CD4-positive, CD25-positive, alpha-beta regulatory T cell (primary cell): Measurements from ENCODE around the gene ELOF1. TPM values are rescaled to one million over a fixed set of nuclear protein-coding genes. Genes with fewer than 3 reads are reported as not detected.
A peak's percentile ranks its signal among the peaks of the same experiment; 100 is the strongest.
"Not testable (repeated sequence)": the region's sequence is repeated elsewhere in the genome, so short reads cannot be mapped to it uniquely, and the experiment has no call there.

Source experiments
- ATAC-seq, 2 donors: fragments of 150-1000 bp; cut with Tn5 transposase; one replicate each; pipeline ENCODE4 v1.10.0; 2021; ENCODE audit warnings: low read depth in 2 of 2, moderate number of reproducible peaks in 2 of 2, moderate library complexity in 1 of 2
- DNase-seq, 3 donors: peaks; one replicate each; pipeline versions ENCODE4 v3.0.0 to v3.0.0-alpha.2; 2012 to 2022; ENCODE audit warnings: mixed read lengths in 1 of 3
- H3K27ac ChIP-seq: one replicate; pipeline ENCODE4 v1.7.0; 2013; ENCODE audit warnings: mild to moderate bottlenecking, low read length; ENCODE audit not compliant: insufficient read depth, poor library complexity, severe bottlenecking
- H3K27me3 ChIP-seq: one replicate; pipeline ENCODE4 v1.7.0; 2013; ENCODE audit warnings: low read length; ENCODE audit not compliant: control insufficient read depth, insufficient read depth
- H3K36me3 ChIP-seq: one replicate; pipeline ENCODE4 v1.7.0; 2013; ENCODE audit warnings: mild to moderate bottlenecking, low read length, moderate library complexity; ENCODE audit not compliant: control insufficient read depth, insufficient read depth
- H3K4me1 ChIP-seq: 2 replicates; pipeline ENCODE4 v1.7.0; 2013; ENCODE audit warnings: mild to moderate bottlenecking, low read length; ENCODE audit not compliant: insufficient read depth, control insufficient read depth, poor library complexity, severe bottlenecking
- H3K4me3 ChIP-seq: one replicate; pipeline ENCODE4 v1.7.0; 2013; ENCODE audit warnings: low read depth, mild to moderate bottlenecking, low read length, moderate library complexity
- H3K9me3 ChIP-seq, 2 experiments: 1 replicate in 1 of 2; 2 replicates in 1 of 2; pipeline ENCODE4 v1.7.0; 2013; ENCODE audit warnings: low read length in 2 of 2, mild to moderate bottlenecking in 1 of 2, moderate library complexity in 1 of 2; ENCODE audit not compliant: control insufficient read depth in 2 of 2
- H3K27ac Mint-ChIP-seq, 3 donors: one replicate each; pipeline ENCODE4 v1.8.0; 2020 to 2022; ENCODE audit warnings: mild to moderate bottlenecking in 3 of 3, mixed read lengths in 3 of 3, moderate library complexity in 2 of 3
- H3K27me3 Mint-ChIP-seq: one replicate; pipeline ENCODE4 v1.8.0; 2022; ENCODE audit warnings: mild to moderate bottlenecking, mixed read lengths
- H3K36me3 Mint-ChIP-seq: one replicate; pipeline ENCODE4 v1.8.0; 2020; ENCODE audit warnings: mixed read lengths
- H3K4me1 Mint-ChIP-seq, 4 donors: one replicate each; pipeline ENCODE4 v1.8.0; 2020 to 2022; ENCODE audit warnings: mixed read lengths in 4 of 4, mild to moderate bottlenecking in 1 of 4
- H3K4me3 Mint-ChIP-seq, 4 donors: one replicate each; pipeline ENCODE4 v1.8.0; 2020 to 2022; ENCODE audit warnings: mild to moderate bottlenecking in 4 of 4, mixed read lengths in 4 of 4, moderate library complexity in 3 of 4
- H3K9me3 Mint-ChIP-seq, 7 donors: one replicate each; pipeline ENCODE4 v1.8.0; 2020 to 2022; ENCODE audit warnings: mixed read lengths in 7 of 7, mild to moderate bottlenecking in 3 of 7, moderate library complexity in 2 of 7
- polyA plus RNA-seq, 4 donors: library from polyadenylated mRNA; unstranded; fragments of 300-500 nt; fragmentation: Illumina TruSeq; gene quantifications; one replicate each; pipeline ENCODE4 v1.2.3, GENCODE V29; 2021
- total RNA-seq: library from RNA; stranded (reverse); gene quantifications from one replicate; pipeline ENCODE4 v1.2.3, GENCODE V29; 2022

The ELOF1 gene
- total RNA-seq (48.9 TPM), polyA plus RNA-seq (100 to 1,000 TPM; 105 to 113 (median 108) TPM)

DNA sequence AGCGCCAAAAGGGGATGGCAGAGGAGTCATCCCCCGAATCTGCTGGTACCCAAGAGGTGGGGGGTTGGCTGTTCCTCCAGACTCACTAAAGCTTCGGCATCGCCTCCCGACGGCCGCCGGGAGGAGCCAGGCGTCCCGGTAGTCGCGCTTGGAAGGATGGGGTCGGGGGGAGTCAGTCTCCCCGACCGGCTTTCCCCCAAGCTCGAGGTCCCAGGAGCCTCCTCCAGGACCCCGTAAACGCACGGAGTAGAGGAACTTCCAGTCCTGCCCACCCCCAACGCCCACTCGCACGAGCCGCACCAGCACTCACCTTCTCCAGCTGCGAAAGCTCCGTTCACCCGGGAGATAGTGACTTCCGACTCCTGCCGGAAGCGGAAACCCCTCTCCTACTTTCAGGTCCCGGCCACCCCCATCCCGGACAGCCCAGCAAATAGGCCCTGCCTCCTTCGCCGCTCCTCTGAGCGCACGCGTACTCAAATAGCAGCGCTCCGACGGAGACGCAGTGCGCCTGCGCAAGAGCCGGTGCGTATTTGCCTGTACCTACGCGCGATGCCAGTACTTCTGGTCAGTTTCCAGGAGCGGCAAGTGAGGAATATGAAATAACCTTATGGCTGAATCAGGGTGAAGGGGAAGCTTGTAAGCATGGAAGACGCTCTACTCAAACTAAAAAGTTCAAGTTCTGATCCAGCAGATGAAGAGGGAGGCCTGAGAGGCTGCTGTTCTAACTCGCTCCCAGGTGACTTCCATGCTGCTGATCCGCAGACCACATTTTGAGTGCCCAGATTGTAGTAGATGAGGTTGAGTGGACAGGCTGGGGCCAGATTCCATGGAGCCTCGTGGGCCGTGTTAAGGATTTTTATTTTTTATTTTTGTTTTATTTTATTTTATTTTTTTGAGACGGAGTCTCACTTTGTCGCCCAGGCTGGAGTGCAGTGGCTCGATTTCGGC is at the start of gene ELOF1:
Gene ELOF1 (minus strand): TSS at position 350 of the 948 bp plus-strand sequence. CDS start 4,883 bp downstream, outside the sequence.
- H3K4me1 Mint-ChIP-seq, result peaks cover 17 to 51% (median 34%) of the 10 kb centered on the region in 4 donors
- Histone ChIP-seq H3K36me3 (peaks cover 17% of the 10 kb centered on the region), H3K4me1 (peaks cover 34% of the 10 kb centered on the region), H3K27me3 (no peaks in the 10 kb centered on the region), H3K4me3 (peak within 1 kb of the TSS; percentile 96), H3K9me3 (no peaks in the 10 kb centered on the region), H3K27ac (peak within 1 kb of the TSS; percentile 72)
- peak; percentile 94 to 96 for ATAC-seq
- H3K27me3 Mint-ChIP-seq, result no peaks in the 10 kb centered on the region
- peaks cover 0 to 3% (median 0%) of the 10 kb centered on the region in 7 donors for H3K9me3 Mint-ChIP-seq
- DNase-seq, result peak; percentile 96 to 99 (median 96)
- H3K27ac Mint-ChIP-seq, result peak within 1 kb of the TSS; percentile 85 to 95 (median 92)
- H3K36me3 Mint-ChIP-seq, result peaks cover 7% of the 10 kb centered on the region
- H3K4me3 Mint-ChIP-seq, result peak within 1 kb of the TSS; percentile 95 to 99 (median 98)

- no peak overlapping the region for H3K27ac ChIP-seq
- peaks cover 2 to 17% of the 10 kb centered on the region in 2 experiments for H3K9me3 ChIP-seq
- Mint-ChIP-seq H3K9me3 (peaks cover 1 to 29% (median 7%) of the 10 kb centered on the region in 7 donors), H3K27ac (no peak overlapping the region), H3K36me3 (peaks cover 40% of the 10 kb centered on the region), H3K4me1 (peaks cover 6 to 12% (median 9%) of the 10 kb centered on the region in 4 donors), H3K27me3 (no peaks in the 10 kb centered on the region), H3K4me3 (no peak overlapping the region)
- no peak for ATAC-seq
- H3K27me3 ChIP-seq, result no peaks in the 10 kb centered on the region
- peaks cover 2% of the 10 kb centered on the region for H3K36me3 ChIP-seq
- no peaks in the 10 kb centered on the region for H3K4me1 ChIP-seq
- no peak for DNase-seq
- H3K4me3 ChIP-seq, result no peak overlapping the region
These were observed 47.5 kb upstream of the ELOF1 start for GRCh38 chr19:11606484-11606883.

DNA sequence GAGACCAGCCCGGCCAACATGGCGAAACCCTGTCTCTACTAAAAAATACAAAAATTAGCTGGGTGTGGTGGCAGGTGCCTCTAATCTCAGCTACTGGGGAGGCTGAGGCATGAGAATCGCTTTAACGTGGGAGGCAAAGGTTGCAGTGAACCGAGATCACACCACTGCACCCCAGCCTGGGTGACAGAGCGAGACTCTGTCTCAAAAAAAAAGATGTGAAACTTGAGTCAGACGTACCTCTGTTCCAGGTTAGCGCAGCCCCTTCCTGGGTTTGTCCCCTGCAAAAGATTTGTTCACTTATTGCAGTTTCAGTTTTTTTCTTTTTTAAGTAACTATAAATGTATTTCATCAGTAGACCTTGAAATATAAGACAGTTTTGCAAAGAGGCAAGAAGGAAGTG is 40.7 kb upstream of the ELOF1 start:
- Mint-ChIP-seq H3K27ac (peak overlapping the region in 1 of 3 donors; percentile 74), H3K36me3 (peaks cover 10% of the 10 kb centered on the region), H3K4me1 (peaks cover 7 to 39% (median 25%) of the 10 kb centered on the region in 4 donors), H3K4me3 (peak overlapping the region in 3 of 4 donors; percentile 22 to 100 (median 73))
- H3K36me3 ChIP-seq, H3K27me3 Mint-ChIP-seq, DNase-seq, H3K4me3 ChIP-seq, ATAC-seq, H3K27ac ChIP-seq, H3K27me3 ChIP-seq, H3K9me3 ChIP-seq, H3K9me3 Mint-ChIP-seq: not testable (repeated sequence)
- H3K4me1 ChIP-seq, result peaks cover 11% of the 10 kb centered on the region

DNA sequence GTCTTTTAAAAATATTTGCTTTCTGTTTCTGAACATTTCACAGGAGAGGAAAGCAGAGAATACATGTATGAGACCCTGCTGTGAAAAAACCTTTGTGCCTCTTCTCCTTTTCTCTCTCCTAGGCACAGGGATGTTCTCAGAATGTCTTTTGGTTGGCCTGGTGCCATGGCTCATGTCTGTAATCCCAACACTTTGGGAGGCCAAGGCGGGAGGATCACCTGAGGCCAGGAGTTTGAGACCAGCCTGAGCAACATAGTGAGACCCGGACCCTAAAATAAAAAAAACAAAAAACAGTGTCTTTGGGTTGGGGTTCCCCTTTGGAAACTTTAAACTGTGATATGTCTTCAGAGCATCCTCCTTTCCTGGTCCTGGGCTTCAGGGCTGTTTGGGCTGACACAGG is 39.7 kb upstream of the ELOF1 start:
- peaks cover 0 to 1% (median 0%) of the 10 kb centered on the region in 7 donors for H3K9me3 Mint-ChIP-seq
- H3K4me1 Mint-ChIP-seq, result peaks cover 4 to 39% (median 25%) of the 10 kb centered on the region in 4 donors

DNA sequence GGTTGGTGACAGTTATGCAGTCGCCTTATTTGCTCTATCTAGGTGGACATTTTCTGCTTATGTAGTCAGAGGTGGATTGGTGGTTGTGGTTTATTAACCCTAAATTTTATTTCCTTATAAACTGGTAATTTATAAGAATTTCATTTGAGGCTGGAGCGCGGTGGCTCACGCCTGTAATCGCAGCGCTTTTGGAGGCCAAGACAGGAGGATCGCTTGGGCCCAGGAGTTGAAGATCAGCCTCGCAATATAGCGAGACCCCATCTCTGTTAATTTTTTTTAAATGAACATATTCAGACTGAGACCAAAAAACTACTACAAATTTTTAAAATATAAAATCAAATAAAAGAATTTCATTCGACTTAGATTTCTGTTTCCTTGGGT is 39.1 kb upstream of the ELOF1 start:
- Histone ChIP-seq H3K36me3 (no peaks in the 10 kb centered on the region), H3K27me3 (no peaks in the 10 kb centered on the region), H3K4me1 (peaks cover 11% of the 10 kb centered on the region), H3K9me3 (no peaks in the 10 kb centered on the region), H3K27ac (no peak overlapping the region), H3K4me3 (peak overlapping the region; percentile 86)
- ATAC-seq (no peak), DNase-seq (no peak)
- peaks cover 4 to 39% (median 25%) of the 10 kb centered on the region in 4 donors for H3K4me1 Mint-ChIP-seq
- H3K4me3 Mint-ChIP-seq, result peak overlapping the region; percentile 91 to 100 (median 94)
- peaks cover 7% of the 10 kb centered on the region for H3K36me3 Mint-ChIP-seq
- H3K27ac Mint-ChIP-seq, result peak overlapping the region; percentile 56 to 92 (median 89)
- peaks cover 5% of the 10 kb centered on the region for H3K27me3 Mint-ChIP-seq
- H3K9me3 Mint-ChIP-seq, result peaks cover 0 to 1% (median 0%) of the 10 kb centered on the region in 7 donors

More for the DNA sequence above, 39.7 kb upstream of the ELOF1 start:
- peak overlapping the region; percentile 69 to 100 (median 76) for H3K4me3 Mint-ChIP-seq
- peaks cover 5% of the 10 kb centered on the region for H3K27me3 Mint-ChIP-seq
- H3K27ac Mint-ChIP-seq, result peak overlapping the region; percentile 31 to 92 (median 56)
- no peaks in the 10 kb centered on the region for H3K36me3 ChIP-seq
- H3K36me3 Mint-ChIP-seq, result peaks cover 7% of the 10 kb centered on the region
- H3K27ac ChIP-seq, result no peak overlapping the region
- ATAC-seq (no peak), DNase-seq (no peak)
- H3K4me1 ChIP-seq, result peaks cover 11% of the 10 kb centered on the region
- H3K4me3 ChIP-seq, result no peak overlapping the region
- no peaks in the 10 kb centered on the region for H3K27me3 ChIP-seq
- no peaks in the 10 kb centered on the region for H3K9me3 ChIP-seq

- Histone ChIP-seq H3K4me3 (peak within 1 kb of the TSS; percentile 86), H3K9me3 (no peaks in the 10 kb centered on the region), H3K27me3 (no peaks in the 10 kb centered on the region), H3K27ac (peak within 1 kb of the TSS; percentile 80), H3K36me3 (no peaks in the 10 kb centered on the region), H3K4me1 (peaks cover 11% of the 10 kb centered on the region)
- Mint-ChIP-seq H3K27ac (peak within 1 kb of the TSS; percentile 92), H3K4me3 (peak within 1 kb of the TSS; percentile 91 to 100 (median 94)), H3K9me3 (peaks cover 0 to 1% (median 0%) of the 10 kb centered on the region in 7 donors), H3K36me3 (peaks cover 5% of the 10 kb centered on the region), H3K4me1 (peaks cover 4 to 36% (median 23%) of the 10 kb centered on the region in 4 donors), H3K27me3 (peaks cover 5% of the 10 kb centered on the region)
- DNase-seq, result peak; percentile 95 to 98 (median 96)
- ATAC-seq, result peak; percentile 100
These were observed 38.4 kb upstream of the ELOF1 start, which contains the start of gene ZNF627 for GRCh38 chr19:11597202-11598102. TSS of gene ZNF627 (plus strand) at chr19:11597483. CDS start at chr19:11597628, 145 bp downstream.

DNA sequence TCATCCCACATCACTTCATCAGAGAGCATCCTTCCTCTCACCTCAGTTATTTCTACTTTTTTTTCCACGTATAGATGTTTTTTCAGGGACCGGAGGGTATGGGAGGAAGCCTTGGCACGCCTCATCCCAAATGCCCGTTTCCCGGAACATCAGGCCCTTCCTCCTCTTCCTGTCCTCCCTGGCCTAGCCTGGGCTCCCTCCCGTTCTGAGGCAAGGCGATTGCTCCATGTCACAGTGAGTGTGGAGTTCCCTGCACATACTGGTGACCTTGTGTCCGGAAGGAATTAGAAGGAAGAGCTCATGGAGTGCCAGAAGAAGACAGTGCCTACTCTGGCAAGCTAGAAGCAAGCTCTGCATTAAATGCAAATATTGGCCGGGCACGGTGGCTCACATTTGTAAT is 37.1 kb upstream of the ELOF1 start:
- Histone ChIP-seq H3K4me1 (peaks cover 11% of the 10 kb centered on the region), H3K27ac (no peak overlapping the region), H3K9me3 (no peaks in the 10 kb centered on the region), H3K4me3 (no peak overlapping the region), H3K36me3 (no peaks in the 10 kb centered on the region), H3K27me3 (no peaks in the 10 kb centered on the region)
- ATAC-seq (no peak), DNase-seq (no peak)
- H3K27me3 Mint-ChIP-seq, result peaks cover 5% of the 10 kb centered on the region
- H3K36me3 Mint-ChIP-seq, result no peaks in the 10 kb centered on the region
- H3K9me3 Mint-ChIP-seq, result peaks cover 0 to 1% (median 0%) of the 10 kb centered on the region in 7 donors
- H3K4me1 Mint-ChIP-seq, result peaks cover 4 to 29% (median 20%) of the 10 kb centered on the region in 4 donors
- H3K27ac Mint-ChIP-seq, result peak overlapping the region in 2 of 3 donors; percentile 56 to 92
- peak overlapping the region; percentile 59 to 100 (median 92) for H3K4me3 Mint-ChIP-seq
